GM12878 (cell line): ENCODE data around the gene TMEM252. TPM values are rescaled to one million over a fixed set of nuclear protein-coding genes. Genes with fewer than 3 reads are reported as not detected.
A peak's percentile ranks its signal among the peaks of the same experiment; 100 is the strongest.

Experiments used
- ATF2 ChIP-seq: IDR thresholded peaks from 2 replicates; pipeline ENCODE4 v1.6.1; 2012; ENCODE audit warnings: low read length, inconsistent platforms
- BCL3 ChIP-seq: IDR thresholded peaks from 2 replicates; pipeline ENCODE4 v1.6.1; 2011; ENCODE audit warnings: borderline replicate concordance, low read depth, mild to moderate bottlenecking, moderate library complexity, low read length; ENCODE audit not compliant: insufficient read depth, poor library complexity, severe bottlenecking
- CBFB ChIP-seq: IDR thresholded peaks from 2 replicates; pipeline ENCODE4 v1.6.1; 2016; ENCODE audit warnings: antibody characterized with exemption, low read depth
- CREB1 ChIP-seq: IDR thresholded peaks from 2 replicates; pipeline ENCODE4 v1.6.1; 2012; ENCODE audit warnings: low read depth, mild to moderate bottlenecking, inconsistent platforms
- FOXM1 ChIP-seq: IDR thresholded peaks from 2 replicates; pipeline ENCODE4 v1.6.1; 2012; ENCODE audit warnings: low read depth, mild to moderate bottlenecking, inconsistent platforms, low read length, moderate library complexity
- MTA2 ChIP-seq: fragments of 450-650 bp; IDR thresholded peaks from 2 replicates; pipeline ENCODE4 v1.6.1; 2016; ENCODE audit warnings: low read depth, mild to moderate bottlenecking, moderate library complexity
- MTA3 ChIP-seq: IDR thresholded peaks from 2 replicates; pipeline ENCODE4 v1.6.1; 2012; ENCODE audit warnings: low read length, inconsistent platforms, borderline replicate concordance
- NFIC ChIP-seq: IDR thresholded peaks from 2 replicates; pipeline ENCODE4 v1.6.1; 2012; ENCODE audit warnings: low read depth, mild to moderate bottlenecking, inconsistent platforms, low read length, moderate library complexity
- NFXL1 ChIP-seq: fragments of 450-650 bp; IDR thresholded peaks from 2 replicates; pipeline ENCODE4 v1.6.1; 2017; ENCODE audit warnings: antibody characterized with exemption, mild to moderate bottlenecking, borderline replicate concordance
- PBX3 ChIP-seq: IDR thresholded peaks from 2 replicates; pipeline ENCODE4 v1.6.1; 2011; ENCODE audit warnings: mild to moderate bottlenecking, low read depth, low read length, moderate library complexity; ENCODE audit not compliant: insufficient replicate concordance
- PML ChIP-seq: IDR thresholded peaks from 2 replicates; pipeline ENCODE4 v1.6.1; 2012; ENCODE audit warnings: low read length, inconsistent platforms
- POLR2AphosphoS2 ChIP-seq: IDR thresholded peaks from 2 replicates; pipeline ENCODE4 v1.6.1; 2011; ENCODE audit warnings: low read depth, mild to moderate bottlenecking, low read length, improper control_type of control experiment, moderate library complexity
- RAD21 ChIP-seq: IDR thresholded peaks from 2 replicates; pipeline ENCODE4 v1.6.1; 2011; ENCODE audit warnings: mild to moderate bottlenecking, low read depth, low read length, moderate library complexity; ENCODE audit not compliant: insufficient read depth
- REST ChIP-seq: IDR thresholded peaks from 2 replicates; pipeline ENCODE4 v1.6.1; 2012; ENCODE audit warnings: mild to moderate bottlenecking, low read depth, low read length
- TARDBP ChIP-seq: IDR thresholded peaks from 2 replicates; pipeline ENCODE4 v1.6.1; 2016; ENCODE audit warnings: borderline replicate concordance
- YBX1 ChIP-seq: fragments of 450-650 bp; IDR thresholded peaks from 2 replicates; pipeline ENCODE4 v1.6.1; 2016; ENCODE audit warnings: antibody characterized with exemption
- ZBED1 ChIP-seq: IDR thresholded peaks from 2 replicates; pipeline ENCODE4 v1.6.1; 2016; ENCODE audit warnings: borderline replicate concordance
- ZNF592 ChIP-seq: fragments of 450-650 bp; IDR thresholded peaks from 2 replicates; pipeline ENCODE4 v1.6.1; 2017; ENCODE audit warnings: mild to moderate bottlenecking, moderate library complexity
- polyA plus RNA-seq, 11 experiments: library from polyadenylated mRNA; depleted of rRNA in 4 of 11; unstranded in 6 of 11; stranded (reverse) in 5 of 11; fragments of >200 nt; fragmentation: Nextera tagmentation in 4 of 11; fragmentation: Illumina TruSeq in 1 of 11; extraction: Ambion mirVana in 4 of 11; extraction: Trizol in 1 of 11; gene quantifications; 1 replicate in 1 of 11; 2 replicates in 10 of 11; pipeline versions ENCODE4 v1.2.1 to v1.2.3, GENCODE V29; 2011 to 2016; ENCODE audit warnings: inconsistent platforms in 2 of 11, missing spikeins in 2 of 11, low read depth in 1 of 11
- total RNA-seq, 4 experiments: library from RNA; depleted of rRNA in 3 of 4; stranded (reverse); fragments of >200 nt in 3 of 4; fragmentation: Illumina TruSeq in 1 of 4; extraction: Trizol in 1 of 4; gene quantifications; 2 replicates each; pipeline versions ENCODE4 v1.2.1 to v1.2.3, GENCODE V29; 2013 to 2021

Gene TMEM252
- total and polyA plus RNA-seq, 10 of the 15 experiments (the other 5 are each of a cell fraction or from before 2014, with no cell fraction given), result not detected

- no peak for TF ChIP-seq RAD21
- TF ChIP-seq REST, result no peak
- TF ChIP-seq POLR2AphosphoS2, result no peak
- peak; percentile 97 for TF ChIP-seq MTA3
- TF ChIP-seq ATF2, result peak; percentile 91
- peak; percentile 95 for TF ChIP-seq MTA2
- no peak for TF ChIP-seq BCL3
- TF ChIP-seq FOXM1, result peak; percentile 94
- TF ChIP-seq TARDBP, result no peak
- TF ChIP-seq PML, result peak; percentile 62
- peak; percentile 79; the same call in 1 of the 2 replicates for TF ChIP-seq ZBED1
- TF ChIP-seq NFXL1, result no peak
- no peak for TF ChIP-seq ZNF592
- peak; percentile 94 for TF ChIP-seq CBFB
- TF ChIP-seq PBX3, result no peak
- TF ChIP-seq CREB1, result peak; percentile 20; the same call in 1 of the 2 replicates
- no peak for TF ChIP-seq YBX1
- TF ChIP-seq NFIC, result peak; percentile 99
These were observed 37.3 kb upstream of the TMEM252 start (continued) for GRCh38 chr9:68577774-68578591.
